Activated T-cell treated with anti-CD3 and anti-CD28 coated beads, Interleukin-2, amount 50 U/mL, for 4 hours (primary cell): ENCODE results near the gene ATG10. TPM values are rescaled to one million over a fixed set of nuclear protein-coding genes. Genes with fewer than 3 reads are reported as not detected.

Experiments used
- ATAC-seq, 2 donors: fragments of 200-7000 bp; cut with Tn5 transposase; one replicate each; pipeline ENCODE4 v1.10.0; 2021
- DNase-seq: peaks from one replicate; pipeline ENCODE4 v3.0.0-alpha.2; 2020
- H3K27me3 Mint-ChIP-seq: one replicate; pipeline ENCODE4 v1.8.0; 2021; ENCODE audit warnings: low read depth, mixed read lengths
- H3K36me3 Mint-ChIP-seq: one replicate; pipeline ENCODE4 v1.8.0; 2022; ENCODE audit warnings: mixed read lengths; ENCODE audit not compliant: insufficient read depth
- H3K4me1 Mint-ChIP-seq: one replicate; pipeline ENCODE4 v1.8.0; 2021; ENCODE audit warnings: low read depth, mixed read lengths
- H3K4me3 Mint-ChIP-seq: one replicate; pipeline ENCODE4 v1.8.0; 2021; ENCODE audit warnings: mild to moderate bottlenecking, moderate library complexity, mixed read lengths
- H3K9me3 Mint-ChIP-seq: one replicate; pipeline ENCODE4 v1.8.0; 2021; ENCODE audit warnings: mixed read lengths
- total RNA-seq, 3 donors: library from RNA; stranded (reverse); gene quantifications; one replicate each; pipeline ENCODE4 v1.2.1, GENCODE V29; 2021

The ATG10 gene
- total RNA-seq, 3 donors from 2014 or later, result 4.6 to 5.8 (median 5.3) TPM

DNA sequence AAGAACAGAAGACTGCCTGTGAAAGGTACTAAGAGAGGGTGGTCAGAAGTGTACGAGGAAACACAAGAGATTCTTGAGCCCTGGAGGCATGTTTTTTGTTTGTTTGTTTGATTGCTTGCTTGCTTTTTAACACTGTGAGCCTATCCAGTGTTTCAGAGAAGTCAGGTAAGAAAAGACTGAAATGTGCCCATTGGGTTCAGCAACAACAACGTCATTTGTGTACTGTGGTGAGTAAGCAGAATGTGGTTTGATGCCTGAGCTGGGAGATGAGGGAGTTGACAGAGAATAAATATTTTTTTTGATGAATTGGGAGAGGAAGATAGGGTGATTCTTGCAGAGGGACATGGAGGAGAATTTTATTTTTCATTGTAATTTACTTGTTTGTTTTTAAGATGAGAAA, 233.2 kb downstream of the ATG10 start:
- H3K4me3 Mint-ChIP-seq, result no peak overlapping the region
- no peaks in the 10 kb centered on the region for H3K27me3 Mint-ChIP-seq
- H3K9me3 Mint-ChIP-seq, result no peaks in the 10 kb centered on the region
- H3K4me1 Mint-ChIP-seq, result no peaks in the 10 kb centered on the region
- no peak for ATAC-seq
- no peak for DNase-seq
- H3K36me3 Mint-ChIP-seq, result peaks cover 5% of the 10 kb centered on the region

DNA sequence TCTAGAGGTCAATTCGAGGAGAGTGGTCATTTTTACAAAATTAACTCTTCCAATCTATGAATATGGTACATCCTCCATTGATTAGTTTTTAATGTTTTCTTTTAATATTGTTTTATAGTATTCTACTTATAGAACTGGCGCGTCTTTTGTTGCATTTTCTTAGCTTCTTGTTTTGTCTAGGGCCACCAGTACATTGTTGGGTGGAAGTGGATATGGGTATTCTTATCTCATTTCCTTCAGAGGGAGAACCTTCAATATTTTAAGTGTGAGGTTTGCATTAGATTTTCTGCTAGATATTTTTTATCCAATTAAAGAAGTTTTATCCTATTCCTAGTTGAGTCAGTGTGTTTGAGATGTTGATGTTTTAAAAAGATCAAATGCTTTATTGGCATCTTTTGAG, 236.5 kb downstream of the ATG10 start:
- no peak for DNase-seq
- Mint-ChIP-seq H3K27me3 (no peaks in the 10 kb centered on the region), H3K9me3 (no peaks in the 10 kb centered on the region), H3K4me1 (no peaks in the 10 kb centered on the region), H3K36me3 (peaks cover 5% of the 10 kb centered on the region), H3K4me3 (no peak overlapping the region)
- ATAC-seq, result no peak

- DNase-seq (no peak), ATAC-seq (no peak)
- no peak overlapping the region for H3K4me3 Mint-ChIP-seq
- H3K9me3 Mint-ChIP-seq, result no peaks in the 10 kb centered on the region
- H3K27me3 Mint-ChIP-seq, result no peaks in the 10 kb centered on the region
- peaks cover 3% of the 10 kb centered on the region for H3K36me3 Mint-ChIP-seq
- no peaks in the 10 kb centered on the region for H3K4me1 Mint-ChIP-seq
These were observed 240.2 kb downstream of the ATG10 start for GRCh38 chr5:82211855-82212572.

GRCh38 chr5:82217917-82218316, 246.1 kb downstream of the ATG10 start:
- Mint-ChIP-seq H3K9me3 (no peaks in the 10 kb centered on the region), H3K4me1 (no peaks in the 10 kb centered on the region), H3K36me3 (peaks cover 1% of the 10 kb centered on the region), H3K4me3 (no peak overlapping the region), H3K27me3 (no peaks in the 10 kb centered on the region)
- ATAC-seq (no peak), DNase-seq (no peak)

GRCh38 chr5:82218374-82219156, 246.7 kb downstream of the ATG10 start:
- Mint-ChIP-seq H3K9me3 (no peaks in the 10 kb centered on the region), H3K4me3 (no peak overlapping the region), H3K4me1 (no peaks in the 10 kb centered on the region), H3K36me3 (peaks cover 1% of the 10 kb centered on the region), H3K27me3 (no peaks in the 10 kb centered on the region)
- ATAC-seq (no peak), DNase-seq (no peak)

DNA sequence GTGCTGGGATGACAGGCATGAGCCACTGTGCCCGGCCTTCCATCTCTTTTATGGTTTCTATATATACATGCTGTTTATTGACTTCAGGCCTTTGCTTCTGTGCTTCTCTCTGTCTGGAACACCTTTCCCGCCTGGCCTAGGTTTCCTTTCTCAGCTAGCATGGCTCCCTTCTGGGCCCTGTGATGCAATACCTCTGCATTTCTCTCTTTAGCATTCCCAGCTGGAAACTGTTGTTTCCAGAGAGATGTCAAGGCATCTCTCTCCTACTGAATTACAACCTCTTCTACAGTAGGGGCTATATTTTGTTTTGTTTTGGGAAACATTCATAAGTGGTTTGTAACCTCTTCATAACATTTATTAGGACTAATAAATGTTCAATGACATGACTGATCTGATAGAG, 249.2 kb downstream of the ATG10 start:
- H3K4me3 Mint-ChIP-seq, result no peak overlapping the region
- H3K9me3 Mint-ChIP-seq, result no peaks in the 10 kb centered on the region
- ATAC-seq (no peak), DNase-seq (no peak)
- peaks cover 1% of the 10 kb centered on the region for H3K36me3 Mint-ChIP-seq
- no peaks in the 10 kb centered on the region for H3K4me1 Mint-ChIP-seq
- H3K27me3 Mint-ChIP-seq, result no peaks in the 10 kb centered on the region

- no peak overlapping the region for H3K4me3 Mint-ChIP-seq
- no peaks in the 10 kb centered on the region for H3K9me3 Mint-ChIP-seq
- H3K4me1 Mint-ChIP-seq, result no peaks in the 10 kb centered on the region
- ATAC-seq (no peak), DNase-seq (no peak)
- H3K27me3 Mint-ChIP-seq, result no peaks in the 10 kb centered on the region
- H3K36me3 Mint-ChIP-seq, result peaks cover 1% of the 10 kb centered on the region
These were observed 251.1 kb downstream of the ATG10 start for GRCh38 chr5:82222597-82223574.

DNA sequence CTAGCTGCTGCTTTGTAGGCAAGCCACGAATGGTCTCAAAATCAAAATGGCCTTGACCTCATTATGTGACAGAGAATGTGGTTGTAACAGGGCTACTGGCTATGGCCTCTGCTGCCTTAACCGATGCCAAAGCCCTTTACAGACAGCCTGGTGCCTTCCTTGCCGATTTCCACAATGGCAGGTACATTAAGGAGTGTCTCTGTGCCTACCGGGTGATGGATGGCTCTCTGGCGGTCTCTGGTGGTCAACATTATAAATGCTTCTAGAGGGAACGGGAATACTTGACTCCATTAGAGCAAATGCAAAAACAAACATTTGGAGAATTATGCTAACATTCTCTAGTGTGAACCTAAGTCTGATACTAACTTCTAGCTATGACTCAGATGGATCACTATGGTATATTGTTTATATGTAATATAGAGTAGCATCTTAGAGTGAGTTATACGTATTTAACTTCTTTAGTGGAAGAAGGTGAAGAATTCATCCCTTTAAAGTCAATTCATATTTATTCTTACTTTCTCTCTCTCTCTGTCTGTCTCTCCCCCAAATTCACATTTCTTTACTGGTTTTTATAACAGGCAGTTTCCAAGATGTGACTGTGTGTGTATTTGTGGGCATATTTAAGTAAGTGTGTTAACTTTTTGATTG, 253.8 kb downstream of the ATG10 start:
- ATAC-seq, result peak; percentile 84 to 87
- no peak overlapping the region for H3K4me3 Mint-ChIP-seq
- H3K27me3 Mint-ChIP-seq, result no peaks in the 10 kb centered on the region
- H3K4me1 Mint-ChIP-seq, result no peaks in the 10 kb centered on the region
- H3K36me3 Mint-ChIP-seq, result no peaks in the 10 kb centered on the region
- H3K9me3 Mint-ChIP-seq, result no peaks in the 10 kb centered on the region
- peak; percentile 43 for DNase-seq

- DNase-seq (no peak), ATAC-seq (no peak)
- Mint-ChIP-seq H3K27me3 (no peaks in the 10 kb centered on the region), H3K4me3 (no peak overlapping the region), H3K9me3 (no peaks in the 10 kb centered on the region), H3K4me1 (no peaks in the 10 kb centered on the region), H3K36me3 (no peaks in the 10 kb centered on the region)
These were observed 263.1 kb downstream of the ATG10 start for GRCh38 chr5:82234885-82235284.

- DNase-seq, result no peak
- Mint-ChIP-seq H3K9me3 (peaks cover 16% of the 10 kb centered on the region), H3K36me3 (peaks cover 13% of the 10 kb centered on the region), H3K4me3 (no peak overlapping the region), H3K27me3 (no peaks in the 10 kb centered on the region), H3K4me1 (no peaks in the 10 kb centered on the region)
- no peak for ATAC-seq
These were observed 272.3 kb downstream of the ATG10 start for GRCh38 chr5:82244151-82244550.

- DNase-seq (no peak), ATAC-seq (no peak)
- Mint-ChIP-seq H3K27me3 (no peaks in the 10 kb centered on the region), H3K4me1 (no peaks in the 10 kb centered on the region), H3K36me3 (peaks cover 13% of the 10 kb centered on the region), H3K9me3 (peaks cover 16% of the 10 kb centered on the region), H3K4me3 (no peak overlapping the region)
These were observed 273.2 kb downstream of the ATG10 start for GRCh38 chr5:82244854-82245635.

- Mint-ChIP-seq H3K9me3 (peaks cover 16% of the 10 kb centered on the region), H3K36me3 (peaks cover 18% of the 10 kb centered on the region), H3K4me1 (no peaks in the 10 kb centered on the region), H3K4me3 (no peak overlapping the region), H3K27me3 (no peaks in the 10 kb centered on the region)
- no peak for DNase-seq
- ATAC-seq, result no peak
These were observed 275.2 kb downstream of the ATG10 start for GRCh38 chr5:82246960-82247574.

GRCh38 chr5:82252744-82253143, 280.9 kb downstream of the ATG10 start:
- no peak overlapping the region for H3K4me3 Mint-ChIP-seq
- no peaks in the 10 kb centered on the region for H3K27me3 Mint-ChIP-seq
- no peaks in the 10 kb centered on the region for H3K4me1 Mint-ChIP-seq
- H3K36me3 Mint-ChIP-seq, result peaks cover 12% of the 10 kb centered on the region
- no peak for ATAC-seq
- peaks cover 6% of the 10 kb centered on the region for H3K9me3 Mint-ChIP-seq
- DNase-seq, result no peak
